Kidney epithelial cell (primary cell): Measurements from ENCODE around the gene MISP. TPM values are rescaled to one million over a fixed set of nuclear protein-coding genes. Genes with fewer than 3 reads are reported as not detected.
"Not testable (repeated sequence)": the region's sequence is repeated elsewhere in the genome, so short reads cannot be mapped to it uniquely, and the experiment has no call there.

Experiments
- DNase-seq: peaks from one replicate; pipeline ENCODE4 v3.0.0-alpha.2; 2010; ENCODE audit warnings: low read depth
- H3K27me3 ChIP-seq: 2 replicates; pipeline ENCODE4 v1.6.0; 2011; ENCODE audit warnings: low read length; ENCODE audit not compliant: control insufficient read depth, insufficient read depth
- H3K36me3 ChIP-seq: 2 replicates; pipeline ENCODE4 v1.5.1; 2011; ENCODE audit warnings: low read length; ENCODE audit not compliant: control insufficient read depth, insufficient read depth
- H3K4me3 ChIP-seq: 2 replicates; pipeline ENCODE4 v1.5.1; 2011; ENCODE audit warnings: low read depth, mild to moderate bottlenecking, control low read depth, low read length
- total RNA-seq: library from RNA; depleted of rRNA; stranded (reverse); fragments of >200 nt; gene quantifications from 2 replicates; pipeline ENCODE4 v1.2.3, GENCODE V29; 2015
- TF ChIP-seq, protein P1 (sequence below): IDR thresholded peaks from 2 replicates; pipeline ENCODE4 v1.5.1; 2011; ENCODE audit warnings: mild to moderate bottlenecking, moderate library complexity, low read length, control low read depth, inconsistent platforms; ENCODE audit not compliant: insufficient read depth, poor library complexity, severe bottlenecking

Gene MISP
- total RNA-seq, 1 donor from 2014 or later = 45.6 TPM

DNA sequence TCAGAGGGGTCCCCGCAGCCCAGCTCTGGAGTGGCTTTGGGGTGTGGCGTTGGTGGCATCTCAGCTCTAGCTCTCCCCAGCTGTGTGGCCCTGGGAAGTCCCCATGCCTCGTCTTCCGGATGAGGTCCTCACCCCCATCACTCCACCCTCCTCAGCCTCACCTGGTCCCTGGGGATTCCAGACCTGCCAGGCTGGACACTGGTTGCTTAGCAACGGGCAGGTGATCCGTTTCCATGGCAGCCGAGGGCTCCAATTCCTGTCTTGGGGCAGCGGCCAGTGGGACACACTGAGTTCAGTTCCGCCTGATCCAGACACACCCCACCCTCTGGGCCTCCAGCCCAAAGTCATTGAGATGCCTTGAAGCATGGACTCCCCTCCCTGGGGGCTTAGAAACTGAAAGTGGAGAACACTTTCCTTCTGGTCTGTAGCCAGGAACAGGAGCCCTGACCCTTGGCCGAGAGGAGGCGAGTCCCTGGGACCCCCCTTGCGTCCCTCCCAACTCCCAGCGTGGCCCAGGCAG lies 7.7 kb upstream of the MISP start:
- Histone ChIP-seq H3K27me3 (no peaks in the 10 kb centered on the region), H3K4me3 (no peak overlapping the region), H3K36me3 (no peaks in the 10 kb centered on the region)
- TF ChIP-seq, protein P1, sequence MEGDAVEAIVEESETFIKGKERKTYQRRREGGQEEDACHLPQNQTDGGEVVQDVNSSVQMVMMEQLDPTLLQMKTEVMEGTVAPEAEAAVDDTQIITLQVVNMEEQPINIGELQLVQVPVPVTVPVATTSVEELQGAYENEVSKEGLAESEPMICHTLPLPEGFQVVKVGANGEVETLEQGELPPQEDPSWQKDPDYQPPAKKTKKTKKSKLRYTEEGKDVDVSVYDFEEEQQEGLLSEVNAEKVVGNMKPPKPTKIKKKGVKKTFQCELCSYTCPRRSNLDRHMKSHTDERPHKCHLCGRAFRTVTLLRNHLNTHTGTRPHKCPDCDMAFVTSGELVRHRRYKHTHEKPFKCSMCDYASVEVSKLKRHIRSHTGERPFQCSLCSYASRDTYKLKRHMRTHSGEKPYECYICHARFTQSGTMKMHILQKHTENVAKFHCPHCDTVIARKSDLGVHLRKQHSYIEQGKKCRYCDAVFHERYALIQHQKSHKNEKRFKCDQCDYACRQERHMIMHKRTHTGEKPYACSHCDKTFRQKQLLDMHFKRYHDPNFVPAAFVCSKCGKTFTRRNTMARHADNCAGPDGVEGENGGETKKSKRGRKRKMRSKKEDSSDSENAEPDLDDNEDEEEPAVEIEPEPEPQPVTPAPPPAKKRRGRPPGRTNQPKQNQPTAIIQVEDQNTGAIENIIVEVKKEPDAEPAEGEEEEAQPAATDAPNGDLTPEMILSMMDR = no peak
- DNase-seq = no peak

- H3K4me3 ChIP-seq, DNase-seq, H3K36me3 ChIP-seq, H3K27me3 ChIP-seq: not testable (repeated sequence)
These were observed 5.8 kb upstream of the MISP start for GRCh38 chr19:745138-745537.

GRCh38 chr19:746208-746819 lies 4.6 kb upstream of the MISP start:
- no peaks in the 10 kb centered on the region for H3K36me3 ChIP-seq
- no peak overlapping the region for H3K4me3 ChIP-seq
- H3K27me3 ChIP-seq = no peaks in the 10 kb centered on the region
- DNase-seq = no peak
- TF ChIP-seq, protein P1 = no peak

GRCh38 chr19:746956-747355 lies 4.0 kb upstream of the MISP start:
- no peak for DNase-seq
- TF ChIP-seq, protein P1 = no peak
- Histone ChIP-seq H3K27me3 (no peaks in the 10 kb centered on the region), H3K4me3 (no peak overlapping the region), H3K36me3 (no peaks in the 10 kb centered on the region)

DNA sequence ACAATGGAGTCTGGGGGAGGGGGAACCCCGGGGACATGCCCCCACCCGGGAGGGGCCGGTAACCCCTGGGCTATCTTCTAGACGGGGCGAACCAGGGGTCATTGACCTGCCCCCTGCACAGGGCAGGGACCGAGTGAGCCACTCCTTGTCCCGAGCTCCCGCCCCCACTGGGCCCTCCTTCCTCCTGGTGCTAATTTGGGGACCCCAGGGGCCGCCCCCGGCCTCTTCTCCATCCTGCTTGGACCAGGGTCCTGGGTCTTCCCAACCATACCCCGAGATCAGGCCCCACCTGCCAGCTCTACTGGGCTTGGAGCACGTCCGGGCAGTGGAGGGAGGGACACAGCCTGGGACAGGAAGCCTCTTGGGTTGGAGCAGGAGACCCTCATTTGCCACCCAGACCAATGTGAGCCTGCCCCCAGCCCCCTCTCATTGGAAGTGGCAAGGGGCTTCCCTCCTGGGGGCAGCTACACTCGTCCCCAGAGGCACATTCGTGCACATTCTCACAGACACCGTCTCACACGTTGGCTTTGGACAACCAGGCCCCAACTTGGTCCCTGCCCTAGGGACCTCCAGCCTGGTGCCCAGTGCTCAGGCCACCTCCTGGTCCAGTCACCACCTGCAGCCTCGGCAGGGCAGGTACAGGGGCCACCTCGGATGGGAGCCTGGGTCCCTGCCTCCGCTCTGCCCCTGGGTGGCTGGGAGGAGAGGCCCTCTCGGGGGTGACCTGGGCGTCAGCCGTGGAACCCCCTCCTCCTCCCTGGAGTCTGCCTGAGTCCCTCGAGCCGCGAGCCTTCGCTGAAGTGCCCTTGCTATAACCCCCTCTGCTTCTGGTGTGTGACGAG lies 3.3 kb upstream of the MISP start:
- TF ChIP-seq, protein P1 = no peak

GRCh38 chr19:748274-748598 lies 2.7 kb upstream of the MISP start:
- H3K4me3 ChIP-seq = no peak overlapping the region
- TF ChIP-seq, protein P1 = no peak
- no peaks in the 10 kb centered on the region for H3K27me3 ChIP-seq
- H3K36me3 ChIP-seq = no peaks in the 10 kb centered on the region
- no peak for DNase-seq

More for the DNA sequence above, 3.3 kb upstream of the MISP start:
- Histone ChIP-seq H3K36me3 (no peaks in the 10 kb centered on the region), H3K4me3 (no peak overlapping the region), H3K27me3 (no peaks in the 10 kb centered on the region)
- no peak for DNase-seq
